ENCODE measurements around the gene SLC41A1.
A peak's percentile ranks its signal among the peaks of the same experiment; 100 is the strongest.

GRCh38 chr1:205791568-205792180 is 21.3 kb downstream of the SLC41A1 start:
- TF ChIP-seq EP300 (IDR thresholded peaks at IDR 0.05) (no peak), CTCF (IDR thresholded peaks at IDR 0.05) (peak; percentile 49 to 81 (median 76)), POLR2A (IDR thresholded peaks at IDR 0.05) (no peak)
